ENCODE data around the gene REP15. TPM values are rescaled to one million over a fixed set of nuclear protein-coding genes. Genes with fewer than 3 reads are reported as not detected.
A peak's percentile ranks its signal among the peaks of the same experiment; 100 is the strongest.

The REP15 gene
- total RNA-seq, 3 donors from 2014 or later (not counting 1 experiment from before 2014, with no cell fraction given), result not detected

- no peak overlapping the region for H3K4me3 Mint-ChIP-seq
- H3K9me3 ChIP-seq (ENCODE audit: control insufficient read depth, insufficient read depth, low read length), result no peaks in the 10 kb centered on the region
- H3K36me3 ChIP-seq (ENCODE audit: control insufficient read depth, insufficient read depth, low read length), result no peaks in the 10 kb centered on the region
- H3K27ac ChIP-seq (ENCODE audit: low read length), result no peak overlapping the region
- H3K27me3 Mint-ChIP-seq (ENCODE audit: low read depth in 2 of 2), result peaks cover 13% of the 10 kb centered on the region in 2 donors
- H3K4me3 ChIP-seq (ENCODE audit: low read length), result no peak overlapping the region
- DNase-seq (peak; percentile 26 to 82), ATAC-seq (peak; percentile 78 to 89 (median 87))
- H3K9me3 Mint-ChIP-seq, result no peaks in the 10 kb centered on the region
- WGBS (ENCODE audit: insufficient coverage), result 20% methylated on average over 4 of the region's 4 CpGs
- intact Hi-C loops (cut with micrococcal nuclease), result loop anchor here (1.0 kb wide), 1 partner anchor 269 kb away; no protein-coding TSS in a partner anchor
- no peaks in the 10 kb centered on the region for H3K36me3 Mint-ChIP-seq
- H3K27me3 ChIP-seq (ENCODE audit: control insufficient read depth, insufficient read depth, low read length), result no peaks in the 10 kb centered on the region
- no peaks in the 10 kb centered on the region for H3K4me1 Mint-ChIP-seq
- TF ChIP-seq CTCF (IDR thresholded peaks at IDR 0.05), result peak; percentile 65
- H3K27ac Mint-ChIP-seq, result no peak overlapping the region
- no peaks in the 10 kb centered on the region for H3K4me1 ChIP-seq (ENCODE audit: control insufficient read depth, insufficient read depth, low read length)
Measured at GRCh38 chr12:27703720-27704452, 7.6 kb downstream of the REP15 start.

GRCh38 chr12:27705263-27705662 is 9.0 kb downstream of the REP15 start:
- Histone ChIP-seq H3K4me1 (ENCODE audit: control insufficient read depth, insufficient read depth, low read length) (peaks cover 3% of the 10 kb centered on the region), H3K9me3 (ENCODE audit: control insufficient read depth, insufficient read depth, low read length) (no peaks in the 10 kb centered on the region), H3K36me3 (ENCODE audit: control insufficient read depth, insufficient read depth, low read length) (no peaks in the 10 kb centered on the region), H3K4me3 (ENCODE audit: low read length) (no peak overlapping the region), H3K27ac (ENCODE audit: low read length) (no peak overlapping the region), H3K27me3 (ENCODE audit: control insufficient read depth, insufficient read depth, low read length) (peaks cover 2% of the 10 kb centered on the region)
- intact Hi-C loops (cut with micrococcal nuclease), result no loop called here
- H3K4me1 Mint-ChIP-seq, result peaks cover 5% of the 10 kb centered on the region in 2 donors
- H3K36me3 Mint-ChIP-seq, result no peaks in the 10 kb centered on the region
- H3K9me3 Mint-ChIP-seq, result no peaks in the 10 kb centered on the region
- peaks cover 7 to 10% of the 10 kb centered on the region in 2 donors for H3K27me3 Mint-ChIP-seq (ENCODE audit: low read depth in 2 of 2)
- no peak overlapping the region for H3K4me3 Mint-ChIP-seq
- ATAC-seq, result no peak
- no peak overlapping the region for H3K27ac Mint-ChIP-seq
- 98% methylated on average over 8 of the region's 8 CpGs for WGBS (ENCODE audit: insufficient coverage)
- TF ChIP-seq CTCF (IDR thresholded peaks at IDR 0.05), result no peak
- DNase-seq, result no peak

- ATAC-seq, result no peak
- Mint-ChIP-seq H3K36me3 (no peaks in the 10 kb centered on the region), H3K27ac (no peak overlapping the region), H3K27me3 (ENCODE audit: low read depth in 2 of 2) (peaks cover 6 to 7% of the 10 kb centered on the region in 2 donors), H3K4me3 (peak overlapping the region; percentile 14), H3K4me1 (peaks cover 25% of the 10 kb centered on the region in 2 donors), H3K9me3 (no peaks in the 10 kb centered on the region)
- no peak overlapping the region for H3K4me3 ChIP-seq (ENCODE audit: low read length)
- H3K36me3 ChIP-seq (ENCODE audit: control insufficient read depth, insufficient read depth, low read length), result no peaks in the 10 kb centered on the region
- peaks cover 12% of the 10 kb centered on the region for H3K4me1 ChIP-seq (ENCODE audit: control insufficient read depth, insufficient read depth, low read length)
- no peak overlapping the region for H3K27ac ChIP-seq (ENCODE audit: low read length)
- DNase-seq, result no peak
- H3K9me3 ChIP-seq (ENCODE audit: control insufficient read depth, insufficient read depth, low read length), result no peaks in the 10 kb centered on the region
- intact Hi-C loops (cut with micrococcal nuclease), result no loop called here
- no peak for TF ChIP-seq CTCF (IDR thresholded peaks at IDR 0.05)
- 80% methylated on average over 2 of the region's 2 CpGs for WGBS (ENCODE audit: insufficient coverage)
- peaks cover 2% of the 10 kb centered on the region for H3K27me3 ChIP-seq (ENCODE audit: control insufficient read depth, insufficient read depth, low read length)
Measured at GRCh38 chr12:27707216-27707615, 11.0 kb downstream of the REP15 start.

Measured in natural killer cell (primary cell).